SK-N-SH treated with all-trans-retinoic acid at 6 μM for 48 hours (cell line): ENCODE measurements around the gene RUFY4.

Source experiments
- ATAC-seq: fragments of 200-7000 bp; cut with Tn5 transposase; 3 replicates; pipeline ENCODE4 v1.9.1; 2020; ENCODE audit warnings: mild to moderate bottlenecking, moderate library complexity
- ARNTL ChIP-seq: fragments of 450-650 bp; formaldehyde crosslinking; IDR thresholded peaks from 2 replicates; pipeline ENCODE4 v1.5.0; 2020; ENCODE audit warnings: low read depth, mild to moderate bottlenecking, moderate library complexity, borderline replicate concordance
- BACH2 ChIP-seq: fragments of 250-450 bp; sonication (Bioruptor Pico); IDR thresholded peaks from 2 replicates; pipeline ENCODE4 v1.9.0; 2021; ENCODE audit warnings: mild to moderate bottlenecking, borderline replicate concordance
- CSDC2 ChIP-seq: fragments of 250-450 bp; sonication (Bioruptor Pico); IDR thresholded peaks from 2 replicates; pipeline ENCODE4 v1.5.0; 2020; ENCODE audit warnings: mild to moderate bottlenecking, moderate library complexity
- ESRRG ChIP-seq: fragments of 250-450 bp; sonication (Bioruptor Pico); IDR thresholded peaks from 2 replicates; pipeline ENCODE4 v1.6.1; 2021; ENCODE audit warnings: mild to moderate bottlenecking
- GLIS3 ChIP-seq: fragments of 250-450 bp; sonication (Bioruptor Pico); IDR thresholded peaks from 2 replicates; pipeline ENCODE4 v1.5.0; 2020; ENCODE audit warnings: mild to moderate bottlenecking, moderate library complexity
- ISL1 ChIP-seq: fragments of 250-450 bp; sonication (Bioruptor Pico); IDR thresholded peaks from 2 replicates; pipeline ENCODE4 v2.1.2; 2022; ENCODE audit warnings: mild to moderate bottlenecking, moderate library complexity
- OSR1 ChIP-seq: fragments of 250-450 bp; sonication (Bioruptor Pico); IDR thresholded peaks from 2 replicates; pipeline ENCODE4 v1.8.0; 2022; ENCODE audit warnings: moderate library complexity, mild to moderate bottlenecking, inconsistent platforms
- PPARA ChIP-seq: fragments of 250-450 bp; sonication (Bioruptor Pico); IDR thresholded peaks from 2 replicates; pipeline ENCODE4 v1.5.0; 2020; ENCODE audit warnings: mild to moderate bottlenecking, borderline replicate concordance
- RARB ChIP-seq: fragments of 250-450 bp; sonication (Bioruptor Pico); IDR thresholded peaks from 2 replicates; pipeline ENCODE4 v1.8.0; 2021; ENCODE audit warnings: mild to moderate bottlenecking, moderate library complexity
- SNAI2 ChIP-seq: fragments of 250-450 bp; sonication (Bioruptor Pico); IDR thresholded peaks from 2 replicates; pipeline ENCODE4 v1.5.0; 2020; ENCODE audit warnings: mild to moderate bottlenecking, moderate library complexity
- TCF4 ChIP-seq: fragments of 250-450 bp; sonication (Bioruptor Pico); IDR thresholded peaks from 2 replicates; pipeline ENCODE4 v1.8.0; 2021; ENCODE audit warnings: mild to moderate bottlenecking, moderate library complexity, borderline replicate concordance
- TOX ChIP-seq: fragments of 250-450 bp; sonication (Bioruptor Pico); IDR thresholded peaks from 2 replicates; pipeline ENCODE4 v1.8.0; 2021; ENCODE audit warnings: mild to moderate bottlenecking, moderate library complexity, borderline replicate concordance
- ZC3H10 ChIP-seq: fragments of 250-450 bp; sonication (Bioruptor Pico); IDR thresholded peaks from 2 replicates; pipeline ENCODE4 v1.5.1; 2021; ENCODE audit warnings: mild to moderate bottlenecking, moderate library complexity
- ZFP3 ChIP-seq: fragments of 250-450 bp; sonication (Bioruptor Pico); IDR thresholded peaks from 2 replicates; pipeline ENCODE4 v1.5.0; 2020; ENCODE audit warnings: mild to moderate bottlenecking, moderate library complexity
- ZFP30 ChIP-seq: fragments of 450-650 bp; formaldehyde crosslinking; IDR thresholded peaks from 2 replicates; pipeline ENCODE4 v1.5.0; 2022; ENCODE audit warnings: mild to moderate bottlenecking, moderate library complexity
- ZNF565 ChIP-seq: fragments of 450-650 bp; formaldehyde crosslinking; conservative IDR thresholded peaks from 2 replicates; pipeline ENCODE4 v1.5.0; 2020; ENCODE audit warnings: low read depth, mild to moderate bottlenecking, moderate library complexity
- ZNF70 ChIP-seq: fragments of 450-650 bp; formaldehyde crosslinking; IDR thresholded peaks from 2 replicates; pipeline ENCODE4 v1.5.0; 2020; ENCODE audit warnings: mild to moderate bottlenecking, moderate library complexity
- ZNF8 ChIP-seq: fragments of 450-650 bp; formaldehyde crosslinking; IDR thresholded peaks from 2 replicates; pipeline ENCODE4 v1.5.0; 2020; ENCODE audit warnings: mild to moderate bottlenecking, moderate library complexity
- TF ChIP-seq, protein P1 (sequence below): fragments of 250-450 bp; sonication (Bioruptor Pico); IDR thresholded peaks from 2 replicates; pipeline ENCODE4 v1.8.0; 2021; ENCODE audit warnings: low read depth, mild to moderate bottlenecking, moderate library complexity, borderline replicate concordance
- TF ChIP-seq, protein P2 (sequence below): fragments of 250-450 bp; sonication (Bioruptor Pico); IDR thresholded peaks from 2 replicates; pipeline ENCODE4 v1.5.0; 2020; ENCODE audit warnings: mild to moderate bottlenecking, moderate library complexity
- TF ChIP-seq, protein P3 (sequence below): fragments of 250-450 bp; sonication (Bioruptor Pico); IDR thresholded peaks from 2 replicates; pipeline ENCODE4 v1.8.0; 2020; ENCODE audit warnings: mild to moderate bottlenecking, moderate library complexity, borderline replicate concordance
- TF ChIP-seq, protein P4 (sequence below): fragments of 250-450 bp; sonication (Bioruptor Pico); IDR thresholded peaks from 2 replicates; pipeline ENCODE4 v1.5.1; 2021; ENCODE audit warnings: mild to moderate bottlenecking, moderate library complexity
- TF ChIP-seq, protein P5 (sequence below): fragments of 250-450 bp; sonication (Bioruptor Pico); IDR thresholded peaks from 2 replicates; pipeline ENCODE4 v1.5.1; 2020; ENCODE audit warnings: low read depth, mild to moderate bottlenecking, moderate library complexity

The RUFY4 gene

DNA sequence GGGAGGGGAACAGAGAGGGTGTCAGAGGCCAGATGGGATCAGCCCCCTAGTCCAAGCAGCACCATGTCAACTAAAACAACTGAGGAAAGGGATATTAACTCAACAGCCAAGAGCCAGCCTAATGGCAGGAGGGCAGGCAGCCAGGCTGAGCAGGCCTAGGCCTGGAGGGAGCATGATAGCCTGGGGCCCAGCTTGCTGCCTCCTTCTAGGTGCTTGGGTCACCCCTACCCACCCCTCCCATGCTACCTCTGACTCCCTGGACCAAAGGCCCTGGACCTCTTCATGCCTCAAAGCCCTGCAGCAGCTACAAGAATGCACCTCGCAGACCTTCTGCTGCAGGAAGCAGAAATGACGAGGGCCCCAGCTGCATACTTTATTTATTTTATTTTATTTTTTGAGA is 44.2 kb upstream of the RUFY4 start:
- TF ChIP-seq ISL1 (no peak), ARNTL (CRISPR knock-in tag) (no peak), TOX (no peak), TCF4 (no peak), PPARA (CRISPR knock-in tag) (no peak)
- TF ChIP-seq, protein P1, sequence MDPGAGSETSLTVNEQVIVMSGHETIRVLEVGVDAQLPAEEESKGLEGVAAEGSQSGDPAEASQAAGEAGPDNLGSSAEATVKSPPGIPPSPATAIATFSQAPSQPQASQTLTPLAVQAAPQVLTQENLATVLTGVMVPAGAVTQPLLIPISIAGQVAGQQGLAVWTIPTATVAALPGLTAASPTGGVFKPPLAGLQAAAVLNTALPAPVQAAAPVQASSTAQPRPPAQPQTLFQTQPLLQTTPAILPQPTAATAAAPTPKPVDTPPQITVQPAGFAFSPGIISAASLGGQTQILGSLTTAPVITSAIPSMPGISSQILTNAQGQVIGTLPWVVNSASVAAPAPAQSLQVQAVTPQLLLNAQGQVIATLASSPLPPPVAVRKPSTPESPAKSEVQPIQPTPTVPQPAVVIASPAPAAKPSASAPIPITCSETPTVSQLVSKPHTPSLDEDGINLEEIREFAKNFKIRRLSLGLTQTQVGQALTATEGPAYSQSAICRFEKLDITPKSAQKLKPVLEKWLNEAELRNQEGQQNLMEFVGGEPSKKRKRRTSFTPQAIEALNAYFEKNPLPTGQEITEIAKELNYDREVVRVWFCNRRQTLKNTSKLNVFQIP, result no peak
- TF ChIP-seq, protein P2, sequence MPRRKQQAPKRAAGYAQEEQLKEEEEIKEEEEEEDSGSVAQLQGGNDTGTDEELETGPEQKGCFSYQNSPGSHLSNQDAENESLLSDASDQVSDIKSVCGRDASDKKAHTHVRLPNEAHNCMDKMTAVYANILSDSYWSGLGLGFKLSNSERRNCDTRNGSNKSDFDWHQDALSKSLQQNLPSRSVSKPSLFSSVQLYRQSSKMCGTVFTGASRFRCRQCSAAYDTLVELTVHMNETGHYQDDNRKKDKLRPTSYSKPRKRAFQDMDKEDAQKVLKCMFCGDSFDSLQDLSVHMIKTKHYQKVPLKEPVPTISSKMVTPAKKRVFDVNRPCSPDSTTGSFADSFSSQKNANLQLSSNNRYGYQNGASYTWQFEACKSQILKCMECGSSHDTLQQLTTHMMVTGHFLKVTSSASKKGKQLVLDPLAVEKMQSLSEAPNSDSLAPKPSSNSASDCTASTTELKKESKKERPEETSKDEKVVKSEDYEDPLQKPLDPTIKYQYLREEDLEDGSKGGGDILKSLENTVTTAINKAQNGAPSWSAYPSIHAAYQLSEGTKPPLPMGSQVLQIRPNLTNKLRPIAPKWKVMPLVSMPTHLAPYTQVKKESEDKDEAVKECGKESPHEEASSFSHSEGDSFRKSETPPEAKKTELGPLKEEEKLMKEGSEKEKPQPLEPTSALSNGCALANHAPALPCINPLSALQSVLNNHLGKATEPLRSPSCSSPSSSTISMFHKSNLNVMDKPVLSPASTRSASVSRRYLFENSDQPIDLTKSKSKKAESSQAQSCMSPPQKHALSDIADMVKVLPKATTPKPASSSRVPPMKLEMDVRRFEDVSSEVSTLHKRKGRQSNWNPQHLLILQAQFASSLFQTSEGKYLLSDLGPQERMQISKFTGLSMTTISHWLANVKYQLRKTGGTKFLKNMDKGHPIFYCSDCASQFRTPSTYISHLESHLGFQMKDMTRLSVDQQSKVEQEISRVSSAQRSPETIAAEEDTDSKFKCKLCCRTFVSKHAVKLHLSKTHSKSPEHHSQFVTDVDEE (CRISPR knock-in tag), result no peak
- TF ChIP-seq, protein P3, sequence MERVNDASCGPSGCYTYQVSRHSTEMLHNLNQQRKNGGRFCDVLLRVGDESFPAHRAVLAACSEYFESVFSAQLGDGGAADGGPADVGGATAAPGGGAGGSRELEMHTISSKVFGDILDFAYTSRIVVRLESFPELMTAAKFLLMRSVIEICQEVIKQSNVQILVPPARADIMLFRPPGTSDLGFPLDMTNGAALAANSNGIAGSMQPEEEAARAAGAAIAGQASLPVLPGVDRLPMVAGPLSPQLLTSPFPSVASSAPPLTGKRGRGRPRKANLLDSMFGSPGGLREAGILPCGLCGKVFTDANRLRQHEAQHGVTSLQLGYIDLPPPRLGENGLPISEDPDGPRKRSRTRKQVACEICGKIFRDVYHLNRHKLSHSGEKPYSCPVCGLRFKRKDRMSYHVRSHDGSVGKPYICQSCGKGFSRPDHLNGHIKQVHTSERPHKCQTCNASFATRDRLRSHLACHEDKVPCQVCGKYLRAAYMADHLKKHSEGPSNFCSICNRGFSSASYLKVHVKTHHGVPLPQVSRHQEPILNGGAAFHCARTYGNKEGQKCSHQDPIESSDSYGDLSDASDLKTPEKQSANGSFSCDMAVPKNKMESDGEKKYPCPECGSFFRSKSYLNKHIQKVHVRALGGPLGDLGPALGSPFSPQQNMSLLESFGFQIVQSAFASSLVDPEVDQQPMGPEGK, result no peak
- TF ChIP-seq, protein P4, sequence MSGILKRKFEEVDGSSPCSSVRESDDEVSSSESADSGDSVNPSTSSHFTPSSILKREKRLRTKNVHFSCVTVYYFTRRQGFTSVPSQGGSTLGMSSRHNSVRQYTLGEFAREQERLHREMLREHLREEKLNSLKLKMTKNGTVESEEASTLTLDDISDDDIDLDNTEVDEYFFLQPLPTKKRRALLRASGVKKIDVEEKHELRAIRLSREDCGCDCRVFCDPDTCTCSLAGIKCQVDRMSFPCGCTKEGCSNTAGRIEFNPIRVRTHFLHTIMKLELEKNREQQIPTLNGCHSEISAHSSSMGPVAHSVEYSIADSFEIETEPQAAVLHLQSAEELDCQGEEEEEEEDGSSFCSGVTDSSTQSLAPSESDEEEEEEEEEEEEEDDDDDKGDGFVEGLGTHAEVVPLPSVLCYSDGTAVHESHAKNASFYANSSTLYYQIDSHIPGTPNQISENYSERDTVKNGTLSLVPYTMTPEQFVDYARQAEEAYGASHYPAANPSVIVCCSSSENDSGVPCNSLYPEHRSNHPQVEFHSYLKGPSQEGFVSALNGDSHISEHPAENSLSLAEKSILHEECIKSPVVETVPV, result no peak
- TF ChIP-seq, protein P5, sequence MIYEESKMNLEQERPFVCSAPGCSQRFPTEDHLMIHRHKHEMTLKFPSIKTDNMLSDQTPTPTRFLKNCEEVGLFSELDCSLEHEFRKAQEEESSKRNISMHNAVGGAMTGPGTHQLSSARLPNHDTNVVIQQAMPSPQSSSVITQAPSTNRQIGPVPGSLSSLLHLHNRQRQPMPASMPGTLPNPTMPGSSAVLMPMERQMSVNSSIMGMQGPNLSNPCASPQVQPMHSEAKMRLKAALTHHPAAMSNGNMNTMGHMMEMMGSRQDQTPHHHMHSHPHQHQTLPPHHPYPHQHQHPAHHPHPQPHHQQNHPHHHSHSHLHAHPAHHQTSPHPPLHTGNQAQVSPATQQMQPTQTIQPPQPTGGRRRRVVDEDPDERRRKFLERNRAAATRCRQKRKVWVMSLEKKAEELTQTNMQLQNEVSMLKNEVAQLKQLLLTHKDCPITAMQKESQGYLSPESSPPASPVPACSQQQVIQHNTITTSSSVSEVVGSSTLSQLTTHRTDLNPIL (CRISPR knock-in tag), result no peak

DNA sequence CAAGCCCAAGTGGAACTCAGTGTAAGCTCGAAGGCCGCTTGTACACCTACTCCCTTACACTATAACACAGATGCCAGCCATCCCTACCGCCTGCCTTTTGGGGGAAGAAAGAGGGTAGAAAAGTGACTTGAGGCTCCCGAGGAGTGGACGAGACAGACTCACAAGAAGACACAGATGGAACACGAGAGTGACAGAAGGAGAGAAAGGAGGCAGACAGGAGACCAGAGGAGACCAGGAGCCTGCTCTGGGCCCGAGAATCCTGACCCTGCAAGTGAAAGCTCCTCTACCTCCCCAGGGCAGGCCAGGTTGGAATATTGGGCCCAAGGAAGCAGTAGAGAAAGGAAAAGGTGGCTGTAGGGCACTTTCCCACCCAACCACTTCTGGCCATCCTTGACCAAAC is 42.8 kb upstream of the RUFY4 start:
- TF ChIP-seq ZC3H10 (CRISPR knock-in tag) (no peak), ZFP30 (CRISPR knock-in tag) (no peak), SNAI2 (CRISPR knock-in tag) (no peak), TOX (no peak), OSR1 (CRISPR knock-in tag) (no peak), ZFP3 (CRISPR knock-in tag) (no peak), ZNF8 (CRISPR knock-in tag) (no peak), BACH2 (no peak), TCF4 (no peak), GLIS3 (CRISPR knock-in tag) (no peak), ISL1 (no peak), ESRRG (no peak), CSDC2 (CRISPR knock-in tag) (no peak), ZNF565 (CRISPR knock-in tag) (no peak), RARB (CRISPR knock-in tag) (no peak), ZNF70 (CRISPR knock-in tag) (no peak), ARNTL (CRISPR knock-in tag) (no peak), PPARA (CRISPR knock-in tag) (no peak)
- TF ChIP-seq, protein P1, result no peak
- no peak for ATAC-seq

More for the DNA sequence above, 44.2 kb upstream of the RUFY4 start:
- ATAC-seq, result no peak
